Measurements from ENCODE around the gene DCC. TPM values are rescaled to one million over a fixed set of nuclear protein-coding genes. Genes with fewer than 3 reads are reported as not detected.

The DCC gene
- total RNA-seq, 2 experiments from 2014 or later, result not detected

DNA sequence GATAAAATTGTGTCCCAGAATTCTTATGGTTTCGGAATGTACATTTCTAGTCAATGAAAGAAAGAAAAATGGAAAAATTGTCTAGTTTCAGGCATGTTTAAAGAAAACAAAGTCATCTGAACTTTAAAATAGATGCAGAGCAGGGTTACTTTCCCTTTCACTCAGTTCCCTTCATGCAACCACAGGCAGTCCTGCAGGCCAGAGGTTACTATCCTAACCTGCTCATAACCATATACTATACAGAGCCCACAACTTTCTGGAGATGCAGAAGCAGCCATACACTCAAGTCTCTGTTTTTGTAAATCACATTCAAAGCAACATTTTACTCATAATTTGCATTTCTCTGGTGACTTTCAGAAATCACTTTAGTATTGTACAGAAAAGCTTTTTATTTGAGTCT is 1194.2 kb downstream of the DCC start:
- intact Hi-C loops (cut with DNase I, micrococcal nuclease), result no loop called here
- H3K27me3 Mint-ChIP-seq, result no peaks in the 10 kb centered on the region
- H3K27ac Mint-ChIP-seq, result no peak overlapping the region
- Histone ChIP-seq H3K36me3 (ENCODE audit: insufficient read depth, low read length) (no peaks in the 10 kb centered on the region), H3K9me3 (ENCODE audit: control insufficient read depth in 1 of 2, insufficient read depth in 1 of 2, low read length in 2 of 2) (peaks cover 0 to 5% of the 10 kb centered on the region in 2 experiments), H3K4me1 (ENCODE audit: insufficient read depth, low read length) (no peaks in the 10 kb centered on the region), H3K27me3 (ENCODE audit: control insufficient read depth in 1 of 2, insufficient read depth in 2 of 2, low read length in 2 of 2) (no peaks in the 10 kb centered on the region), H3K27ac (ENCODE audit: low read depth in 1 of 2, low read length in 2 of 2) (no peak overlapping the region), H3K4me3 (ENCODE audit: low read length) (no peak overlapping the region)
- POLR2A ChIA-PET, result no interaction called here
- H3K4me1 Mint-ChIP-seq (ENCODE audit: low read depth), result no peaks in the 10 kb centered on the region
- no peak for DNase-seq
- ATAC-seq (ENCODE audit: poor library complexity), result no peak
- peaks cover 5% of the 10 kb centered on the region for H3K9me3 Mint-ChIP-seq
- no peak overlapping the region for H3K4me3 Mint-ChIP-seq
- CTCF ChIA-PET, result no interaction called here
- no peaks in the 10 kb centered on the region for H3K36me3 Mint-ChIP-seq (ENCODE audit: low read depth)
- TF ChIP-seq, protein P1, sequence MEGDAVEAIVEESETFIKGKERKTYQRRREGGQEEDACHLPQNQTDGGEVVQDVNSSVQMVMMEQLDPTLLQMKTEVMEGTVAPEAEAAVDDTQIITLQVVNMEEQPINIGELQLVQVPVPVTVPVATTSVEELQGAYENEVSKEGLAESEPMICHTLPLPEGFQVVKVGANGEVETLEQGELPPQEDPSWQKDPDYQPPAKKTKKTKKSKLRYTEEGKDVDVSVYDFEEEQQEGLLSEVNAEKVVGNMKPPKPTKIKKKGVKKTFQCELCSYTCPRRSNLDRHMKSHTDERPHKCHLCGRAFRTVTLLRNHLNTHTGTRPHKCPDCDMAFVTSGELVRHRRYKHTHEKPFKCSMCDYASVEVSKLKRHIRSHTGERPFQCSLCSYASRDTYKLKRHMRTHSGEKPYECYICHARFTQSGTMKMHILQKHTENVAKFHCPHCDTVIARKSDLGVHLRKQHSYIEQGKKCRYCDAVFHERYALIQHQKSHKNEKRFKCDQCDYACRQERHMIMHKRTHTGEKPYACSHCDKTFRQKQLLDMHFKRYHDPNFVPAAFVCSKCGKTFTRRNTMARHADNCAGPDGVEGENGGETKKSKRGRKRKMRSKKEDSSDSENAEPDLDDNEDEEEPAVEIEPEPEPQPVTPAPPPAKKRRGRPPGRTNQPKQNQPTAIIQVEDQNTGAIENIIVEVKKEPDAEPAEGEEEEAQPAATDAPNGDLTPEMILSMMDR (IDR thresholded peaks at IDR 0.05), result no peak

DNA sequence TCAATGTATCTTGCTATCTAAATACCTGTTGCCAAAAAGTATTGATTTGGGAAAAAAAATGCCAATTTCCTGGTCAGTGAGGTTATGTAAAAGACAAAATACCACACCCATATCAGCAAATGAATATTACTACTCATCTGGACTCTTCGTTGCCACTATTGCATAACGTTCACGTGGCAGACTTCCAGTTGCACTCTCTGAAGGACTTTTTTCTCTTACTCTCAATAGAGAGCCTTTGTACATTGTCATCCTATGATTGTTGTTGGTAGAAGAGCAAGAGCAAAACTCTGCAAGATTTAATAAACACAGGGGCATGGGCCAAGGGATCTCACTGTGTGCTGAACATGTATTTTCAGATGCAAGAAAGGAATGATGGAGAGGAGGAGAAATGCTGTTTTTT is 1194.7 kb downstream of the DCC start:
- H3K27ac Mint-ChIP-seq, result no peak overlapping the region
- H3K9me3 ChIP-seq (ENCODE audit: control insufficient read depth in 1 of 2, insufficient read depth in 1 of 2, low read length in 2 of 2), result peaks cover 0 to 5% of the 10 kb centered on the region in 2 experiments
- DNase-seq, result no peak
- ATAC-seq (ENCODE audit: poor library complexity), result no peak
- TF ChIP-seq, protein P1 (IDR thresholded peaks at IDR 0.05), result no peak
- H3K4me3 ChIP-seq (ENCODE audit: low read length), result no peak overlapping the region
- intact Hi-C loops (cut with DNase I, micrococcal nuclease), result no loop called here
- CTCF ChIA-PET, result no interaction called here
- no peaks in the 10 kb centered on the region for H3K27me3 Mint-ChIP-seq
- H3K27me3 ChIP-seq (ENCODE audit: control insufficient read depth in 1 of 2, insufficient read depth in 2 of 2, low read length in 2 of 2), result no peaks in the 10 kb centered on the region
- no peaks in the 10 kb centered on the region for H3K36me3 Mint-ChIP-seq (ENCODE audit: low read depth)
- no peak overlapping the region for H3K4me3 Mint-ChIP-seq
- no peaks in the 10 kb centered on the region for H3K4me1 Mint-ChIP-seq (ENCODE audit: low read depth)
- H3K9me3 Mint-ChIP-seq, result peaks cover 5% of the 10 kb centered on the region
- no peak overlapping the region for H3K27ac ChIP-seq (ENCODE audit: low read depth in 1 of 2, low read length in 2 of 2)
- H3K4me1 ChIP-seq (ENCODE audit: insufficient read depth, low read length), result no peaks in the 10 kb centered on the region
- H3K36me3 ChIP-seq (ENCODE audit: insufficient read depth, low read length), result no peaks in the 10 kb centered on the region
- POLR2A ChIA-PET, result no interaction called here

DNA sequence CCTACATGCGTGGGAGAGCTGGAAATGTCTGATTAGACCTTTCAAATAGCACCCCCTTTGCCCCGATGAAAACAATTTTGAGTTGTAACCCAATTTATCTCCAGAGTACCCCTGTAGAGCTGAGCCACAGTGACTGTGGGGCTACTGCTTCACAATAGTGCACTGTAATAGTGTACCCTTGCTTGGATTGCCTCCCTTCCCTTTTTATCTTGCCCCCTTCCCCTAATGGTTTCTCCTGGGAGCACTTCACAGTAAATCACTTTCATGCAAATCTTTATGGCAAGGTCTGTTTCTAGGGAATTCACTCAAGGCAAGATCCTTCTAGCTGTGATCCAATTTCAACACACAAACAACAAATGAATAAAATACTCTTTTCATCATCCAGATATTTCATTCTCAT is 1196.9 kb downstream of the DCC start:
- Histone ChIP-seq H3K27ac (ENCODE audit: low read depth in 1 of 2, low read length in 2 of 2) (no peak overlapping the region), H3K9me3 (ENCODE audit: control insufficient read depth in 1 of 2, insufficient read depth in 1 of 2, low read length in 2 of 2) (peaks cover 0 to 5% of the 10 kb centered on the region in 2 experiments), H3K4me3 (ENCODE audit: low read length) (no peak overlapping the region), H3K4me1 (ENCODE audit: insufficient read depth, low read length) (no peaks in the 10 kb centered on the region), H3K36me3 (ENCODE audit: insufficient read depth, low read length) (no peaks in the 10 kb centered on the region), H3K27me3 (ENCODE audit: control insufficient read depth in 1 of 2, insufficient read depth in 2 of 2, low read length in 2 of 2) (no peaks in the 10 kb centered on the region)
- no peak for ATAC-seq (ENCODE audit: poor library complexity)
- ChIA-PET CTCF (no interaction called here), POLR2A (no interaction called here)
- DNase-seq, result no peak
- TF ChIP-seq, protein P1 (IDR thresholded peaks at IDR 0.05), result no peak
- Mint-ChIP-seq H3K4me3 (no peak overlapping the region), H3K27ac (no peak overlapping the region), H3K9me3 (peaks cover 5% of the 10 kb centered on the region), H3K4me1 (ENCODE audit: low read depth) (no peaks in the 10 kb centered on the region), H3K36me3 (ENCODE audit: low read depth) (no peaks in the 10 kb centered on the region), H3K27me3 (no peaks in the 10 kb centered on the region)
- intact Hi-C loops (cut with DNase I, micrococcal nuclease), result no loop called here
